Inferior parietal cortex (tissue), 1 donor: ENCODE results near the gene GRPEL1.

ENCODE experiments used
- DNase-seq: peaks from one replicate; pipeline ENCODE4 v3.0.0-alpha.2; 2016; ENCODE audit errors: extremely low spot score

GRPEL1 gene

GRCh38 chr4:7045553-7045952, 22.3 kb downstream of the GRPEL1 start:
- DNase-seq, result no peak

GRCh38 chr4:7044137-7044930, 23.5 kb downstream of the GRPEL1 start:
- DNase-seq, result no peak

DNA sequence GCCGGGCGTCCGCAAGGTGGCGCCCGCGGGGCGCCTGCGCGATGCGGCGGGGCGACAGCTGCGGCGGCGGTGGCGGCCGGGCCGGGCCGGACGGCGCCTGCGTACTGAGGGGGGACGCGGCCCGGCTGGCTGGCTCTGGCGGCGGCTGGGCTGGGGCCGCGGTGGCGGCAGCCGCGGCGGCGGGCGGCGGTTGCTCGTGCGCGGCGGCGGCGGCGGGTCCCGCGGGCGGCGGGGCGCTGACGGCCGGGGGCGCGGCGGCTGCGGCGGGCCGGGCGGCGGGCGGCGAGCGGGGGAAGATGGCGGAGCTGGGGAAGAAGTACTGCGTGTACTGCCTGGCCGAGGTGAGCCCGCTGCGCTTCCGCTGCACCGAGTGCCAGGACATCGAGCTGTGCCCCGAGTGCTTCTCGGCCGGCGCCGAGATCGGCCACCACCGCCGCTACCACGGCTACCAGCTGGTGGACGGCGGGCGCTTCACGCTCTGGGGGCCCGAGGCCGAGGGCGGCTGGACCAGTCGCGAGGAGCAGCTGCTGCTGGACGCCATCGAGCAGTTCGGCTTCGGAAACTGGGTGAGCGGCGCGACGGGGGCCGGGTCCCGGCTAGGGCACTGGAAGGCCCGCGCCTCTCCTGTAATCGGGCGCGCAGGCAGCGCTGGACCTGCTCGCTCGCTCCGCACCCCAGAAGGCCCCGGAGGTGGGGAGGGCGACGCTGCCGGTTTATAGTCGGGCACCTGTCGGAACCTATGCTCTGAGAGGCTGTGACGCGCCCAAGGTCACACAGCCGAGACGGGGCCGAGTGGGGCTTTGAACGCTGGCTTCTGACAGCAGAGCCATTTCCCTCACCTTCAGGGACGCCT, 24.4 kb downstream of the GRPEL1 start, which contains the start of gene TADA2B:
TSS of gene TADA2B (plus strand) at position 89 of the 853 bp plus-strand sequence. CDS start at position 297, 208 bp downstream.
- DNase-seq, result no peak

DNA sequence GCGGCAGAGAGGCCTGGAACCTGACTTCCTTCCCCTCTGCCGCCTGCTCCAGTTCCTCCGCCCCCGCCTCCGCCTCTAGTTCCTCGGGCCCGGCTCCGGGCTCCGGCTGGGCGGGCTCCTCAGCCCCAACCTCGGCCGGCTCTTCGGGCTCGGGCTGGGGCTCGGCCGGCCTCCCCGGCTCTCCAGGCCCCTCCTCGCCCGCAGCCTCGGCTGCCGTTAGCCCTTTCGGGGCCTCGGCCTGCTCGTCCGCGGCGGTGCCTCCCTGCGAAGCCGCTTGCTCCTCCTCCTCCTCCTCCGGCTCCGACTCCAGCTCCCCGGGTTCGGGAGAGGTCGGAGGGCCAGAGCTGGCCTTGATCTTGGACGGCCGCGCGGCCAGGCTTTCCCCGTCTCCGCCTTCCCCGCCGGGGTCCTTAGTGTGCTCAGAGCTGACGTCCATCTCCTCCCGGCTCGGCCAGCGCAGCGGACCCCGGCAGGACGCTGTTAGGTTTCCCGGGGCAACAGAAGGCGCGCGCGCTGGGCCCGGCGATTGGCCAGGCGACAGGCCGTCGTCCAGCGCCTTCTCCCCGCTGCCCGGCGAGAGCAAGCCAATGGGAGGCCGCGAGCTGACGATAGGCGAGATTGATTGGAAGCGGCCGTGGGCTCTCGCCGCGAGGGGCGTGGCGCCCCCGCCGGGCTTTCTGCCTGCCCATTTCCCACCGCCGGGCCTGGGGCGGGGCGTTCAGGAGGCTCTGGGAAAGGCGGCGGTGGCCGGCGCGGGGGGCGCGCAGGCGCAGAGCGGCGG, 25.2 kb downstream of the GRPEL1 start:
- peak; percentile 95 for DNase-seq

DNA sequence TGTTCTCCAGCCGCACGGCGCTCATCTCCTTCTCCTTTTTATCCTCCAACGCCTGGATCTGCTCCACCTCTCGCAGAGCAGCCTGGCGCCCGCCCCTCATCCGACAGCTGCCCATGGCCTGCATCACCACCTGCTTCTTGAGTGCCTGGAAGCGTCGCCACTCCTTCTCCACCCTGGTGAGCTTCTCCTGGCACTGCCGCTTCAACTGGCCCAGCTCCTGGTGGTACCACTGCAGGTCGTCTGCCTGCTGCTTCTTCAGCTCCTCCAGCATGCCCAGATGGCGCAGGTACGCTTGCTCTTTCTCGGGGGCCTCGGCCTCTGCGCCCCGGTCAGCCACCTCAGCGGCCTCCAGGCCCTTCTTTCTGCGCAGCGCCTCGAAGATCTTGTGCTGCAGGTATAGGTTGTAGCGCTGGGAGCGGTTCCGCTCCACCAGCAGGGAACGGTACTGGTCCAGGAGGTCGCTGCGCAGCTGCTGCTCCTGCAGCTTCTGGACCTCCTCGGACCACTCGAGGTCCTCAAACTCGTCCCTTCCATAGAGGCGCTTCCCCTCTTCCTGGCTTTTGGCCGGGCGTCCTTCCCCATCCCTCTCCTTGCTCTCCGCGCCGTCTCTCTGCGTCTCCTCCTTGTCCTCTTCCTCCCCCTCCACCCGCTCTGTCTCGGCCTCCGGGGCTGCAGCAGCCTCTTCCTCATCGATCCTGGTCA, 25.9 kb downstream of the GRPEL1 start:
- DNase-seq, result no peak

DNA sequence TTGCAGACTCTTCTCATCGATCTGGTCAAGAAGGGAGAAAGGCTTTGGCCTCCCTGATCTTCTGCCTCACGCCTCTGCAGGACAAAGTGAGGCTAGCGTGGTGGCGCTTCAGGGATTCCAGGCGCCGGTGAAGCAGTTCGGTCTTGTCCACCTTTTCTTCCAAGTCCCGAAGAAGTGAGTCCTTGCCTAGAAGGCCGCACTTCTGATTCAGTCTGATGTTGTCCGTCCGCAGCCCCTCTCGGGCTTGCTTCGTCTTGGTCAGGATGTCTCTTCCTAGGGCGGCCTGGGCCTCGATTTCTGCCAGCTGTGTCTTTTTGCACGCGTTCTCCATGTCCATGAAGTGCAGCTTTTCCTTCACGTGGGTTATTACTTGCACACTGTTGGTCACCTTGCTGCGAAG, 26.6 kb downstream of the GRPEL1 start:
- DNase-seq, result no peak

DNA sequence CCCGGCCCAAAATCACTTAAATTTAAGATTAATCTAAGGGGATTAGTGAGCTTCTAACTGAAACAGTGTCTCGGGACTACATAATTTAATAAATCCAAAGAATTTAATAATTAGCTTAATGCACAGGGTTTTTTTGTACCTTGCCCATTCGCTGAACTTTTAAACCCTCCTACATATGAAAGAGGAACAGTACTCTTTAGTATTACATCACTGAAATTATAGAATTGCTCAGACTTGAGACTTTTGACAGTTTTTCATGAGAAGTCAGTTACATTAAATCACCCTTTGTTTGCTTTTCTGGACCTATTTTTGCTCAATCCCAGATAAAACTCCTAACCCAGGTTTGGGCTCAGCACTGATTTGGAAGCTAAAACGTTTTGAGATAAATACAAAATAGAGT, 27.1 kb downstream of the GRPEL1 start:
- no peak for DNase-seq

GRCh38 chr4:7037425-7037824, 30.4 kb downstream of the GRPEL1 start:
- no peak for DNase-seq

- no peak for DNase-seq
Observed at GRCh38 chr4:7034262-7035081, 33.4 kb downstream of the GRPEL1 start.

DNA sequence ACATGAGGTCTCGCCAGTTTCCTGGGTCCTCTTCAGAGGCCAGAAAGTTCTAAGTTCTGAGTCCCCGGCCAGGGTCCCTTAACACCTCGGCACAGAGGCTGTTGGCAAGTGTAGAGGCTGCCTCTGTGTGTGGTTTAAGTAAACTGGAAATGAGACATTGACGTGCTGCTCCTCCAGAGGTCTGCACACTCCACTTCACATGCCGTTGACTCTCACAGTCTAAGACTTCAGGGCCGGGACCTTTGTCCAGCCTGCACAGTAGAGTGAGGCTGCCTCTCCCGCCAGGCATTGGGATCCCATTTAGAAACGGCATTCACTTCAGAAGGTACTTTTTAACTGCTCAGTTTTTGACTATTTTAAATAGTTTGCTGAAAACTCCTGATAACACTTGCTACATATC, 35.3 kb downstream of the GRPEL1 start:
- DNase-seq, result no peak

DNA sequence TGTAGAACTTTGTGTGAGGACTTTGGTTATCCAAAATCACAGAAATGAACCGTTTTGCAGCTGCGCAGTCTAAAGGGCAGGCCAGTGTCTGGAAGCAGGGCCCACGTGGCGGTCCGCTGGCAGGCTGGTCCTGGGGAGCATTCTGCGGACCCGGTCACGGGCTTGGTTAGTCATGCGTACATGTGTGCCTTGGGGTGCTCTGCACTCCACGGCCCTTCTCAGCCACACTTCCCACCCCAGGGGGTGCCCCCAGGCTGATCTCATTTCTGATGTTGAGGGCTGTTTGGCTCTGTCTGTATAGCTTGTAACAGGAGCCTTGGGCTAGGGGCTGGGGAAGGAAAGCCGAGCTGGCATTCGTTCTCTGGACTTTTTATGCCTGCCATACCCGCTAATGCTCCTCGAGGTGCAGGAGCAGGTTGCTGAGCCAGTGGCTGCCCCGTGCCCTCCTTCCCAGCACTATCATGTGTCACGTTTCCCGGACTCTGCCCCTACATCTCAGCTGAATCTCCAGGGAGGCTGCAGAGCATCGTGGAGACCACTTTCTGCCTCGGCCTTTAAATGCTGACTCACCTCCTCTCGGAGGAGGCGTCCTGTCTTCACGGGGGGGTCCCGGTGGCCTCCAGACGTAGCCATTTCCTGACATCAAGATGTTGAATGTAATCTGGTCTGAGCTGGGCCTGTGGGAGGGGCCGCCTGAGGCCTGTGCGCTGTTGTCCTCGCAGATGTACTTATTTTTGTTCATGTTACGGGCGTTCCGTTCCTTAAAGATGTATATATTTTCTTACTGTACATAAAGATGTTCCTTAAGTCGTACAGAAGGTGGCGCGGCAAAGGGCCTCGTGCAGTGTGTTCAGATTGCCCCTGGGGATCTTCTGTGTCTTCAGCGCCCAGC, 36.1 kb downstream of the GRPEL1 start:
- no peak for DNase-seq

- DNase-seq, result no peak
Observed at GRCh38 chr4:7030856-7031255, 37.0 kb downstream of the GRPEL1 start.

DNA sequence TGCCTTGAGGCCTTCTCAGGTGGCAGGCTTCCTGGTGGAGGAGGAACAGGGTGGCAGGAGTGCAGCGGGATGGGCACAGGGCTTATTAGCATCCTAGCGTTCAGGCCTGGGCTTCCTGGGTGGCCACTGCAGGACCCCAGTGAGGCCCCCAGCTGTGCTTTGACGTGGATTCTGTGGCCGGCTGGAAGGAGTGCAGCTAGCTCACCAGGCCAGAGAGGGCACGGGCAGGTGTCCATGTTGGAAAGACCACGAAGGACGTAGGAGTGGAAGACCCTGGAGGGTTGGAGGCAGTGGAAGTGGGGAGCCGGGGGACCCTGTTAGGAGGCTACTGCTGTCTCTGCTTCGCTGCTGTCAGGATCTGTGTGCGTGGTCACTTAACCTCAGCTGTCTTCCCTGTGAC, 37.9 kb downstream of the GRPEL1 start:
- no peak for DNase-seq

- peak; percentile 23 for DNase-seq
Observed at GRCh38 chr4:7029212-7029611, 38.7 kb downstream of the GRPEL1 start.

- no peak for DNase-seq
Observed at GRCh38 chr4:7027913-7028312, 40.0 kb downstream of the GRPEL1 start.

DNA sequence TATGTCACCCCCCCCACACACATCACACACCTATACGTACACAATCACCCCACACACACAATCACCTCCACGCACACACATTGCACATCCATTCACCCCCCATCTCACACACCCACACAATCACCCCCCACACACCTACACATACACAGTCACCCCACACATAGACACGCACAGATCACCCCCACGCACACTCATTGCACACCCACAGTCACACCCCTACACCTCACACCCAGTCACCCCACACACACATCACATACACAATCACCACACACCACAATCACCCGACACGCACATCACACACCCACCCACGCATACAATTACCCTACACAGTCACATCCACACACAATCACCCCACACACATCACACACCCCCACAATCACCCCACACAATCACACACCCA, 40.6 kb downstream of the GRPEL1 start:
- DNase-seq, result no peak

DNA sequence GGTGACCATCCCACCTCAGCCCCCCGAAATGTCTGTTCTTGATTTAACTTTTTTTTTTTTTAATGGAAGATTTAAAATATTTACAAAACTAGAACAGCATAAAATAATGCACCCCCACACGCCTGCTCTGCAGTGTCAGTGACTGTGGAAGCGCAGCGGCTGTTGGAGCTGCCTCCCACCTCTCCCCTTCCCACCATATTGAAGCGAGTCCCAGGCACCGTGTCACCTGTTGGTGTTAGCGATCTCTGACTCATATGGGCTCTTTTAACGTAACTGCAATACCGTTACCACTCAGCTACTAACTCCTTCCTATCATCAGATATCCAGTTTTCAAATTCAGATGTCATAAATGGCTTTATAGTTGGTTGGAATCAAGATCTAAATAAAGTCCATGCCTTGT, 41.8 kb downstream of the GRPEL1 start:
- no peak for DNase-seq

DNA sequence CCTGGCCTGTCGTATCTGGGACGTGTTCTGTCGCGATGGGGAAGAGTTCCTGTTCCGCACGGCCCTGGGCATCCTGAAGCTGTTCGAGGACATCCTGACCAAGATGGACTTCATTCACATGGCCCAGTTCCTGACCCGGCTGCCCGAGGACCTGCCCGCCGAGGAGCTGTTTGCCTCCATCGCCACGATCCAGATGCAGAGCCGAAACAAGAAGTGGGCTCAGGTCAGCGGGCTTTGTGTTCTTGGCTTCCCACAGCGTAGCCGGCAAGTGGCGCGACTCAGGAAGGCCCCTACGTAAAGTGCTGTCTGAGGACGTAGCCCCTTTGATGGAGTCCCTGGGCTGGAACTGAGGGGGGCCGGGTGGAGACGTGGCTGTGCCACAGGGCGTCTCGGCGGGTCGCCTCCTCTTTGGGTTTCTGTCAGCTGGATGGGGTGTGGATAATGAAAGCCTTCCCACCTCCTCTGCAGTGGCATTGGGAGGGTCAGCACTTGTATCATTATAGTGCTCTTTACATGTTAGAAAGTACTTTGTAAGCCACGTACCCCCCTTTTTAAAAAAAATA, 42.7 kb downstream of the GRPEL1 start:
- no peak for DNase-seq

DNA sequence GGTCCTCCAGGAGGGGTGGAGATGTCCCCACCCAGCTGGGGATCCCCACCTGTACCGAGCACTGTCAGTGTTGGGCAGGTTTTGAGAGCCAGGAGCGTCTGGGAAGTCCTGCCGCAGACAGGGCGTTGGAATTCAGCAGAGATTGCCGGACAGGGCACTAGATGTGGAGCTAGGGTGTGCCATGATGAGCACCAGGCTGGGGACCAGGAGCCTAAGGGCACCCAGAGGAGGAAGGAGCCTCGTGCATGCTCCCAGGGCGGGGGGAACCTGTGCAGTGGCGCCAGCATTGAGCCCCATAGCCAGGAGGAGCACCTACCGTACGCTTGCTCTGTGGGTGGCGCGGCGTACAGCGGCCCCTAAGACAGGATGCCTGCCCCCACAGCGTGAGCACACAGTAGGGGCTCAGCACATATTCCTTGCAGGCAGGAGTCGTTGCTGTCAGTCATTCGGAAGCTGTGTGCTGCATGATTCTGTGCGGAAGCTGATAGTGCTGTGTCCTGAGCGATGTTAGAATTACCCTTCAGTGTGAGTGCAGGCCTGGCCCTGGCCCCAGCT, 43.5 kb downstream of the GRPEL1 start:
- no peak for DNase-seq
